Measurements from ENCODE around the gene CLCF1.

Gene CLCF1

DNA sequence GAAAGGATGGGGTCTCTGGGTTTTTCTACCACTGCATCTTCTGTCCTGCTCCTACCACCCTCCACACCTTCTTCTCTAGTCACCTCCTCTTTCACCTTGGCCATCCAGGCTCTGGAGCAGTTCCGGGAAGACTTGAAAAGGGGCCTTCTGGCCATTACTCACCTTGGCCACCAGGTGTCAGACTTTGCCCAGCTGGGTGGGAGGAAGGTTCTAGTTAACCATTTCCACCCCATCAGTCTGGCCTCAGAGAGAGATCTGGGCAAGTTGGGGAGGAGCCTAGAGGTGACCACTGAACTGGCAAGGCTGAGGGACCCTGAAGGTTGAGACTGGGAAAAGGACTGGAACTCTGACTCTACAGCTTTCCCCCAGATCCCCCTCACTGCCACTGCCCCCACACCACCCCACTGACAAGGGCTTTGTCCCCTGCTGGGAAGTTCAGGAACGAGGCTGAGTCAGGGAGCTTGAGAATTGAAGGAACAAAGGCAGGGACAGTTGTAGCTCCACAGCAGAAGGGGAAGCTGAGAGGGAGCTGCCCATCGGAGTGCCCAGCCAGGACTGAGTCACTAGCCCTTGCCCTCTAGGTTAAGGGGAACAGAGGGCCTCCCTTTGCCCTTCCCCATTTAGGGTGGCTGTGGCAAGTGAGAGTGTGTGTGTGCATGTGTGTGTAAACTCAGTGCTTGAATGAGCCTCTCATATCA, 16.4 kb downstream of the CLCF1 start:
- DNase-seq (ENCODE audit: low spot score) = peak; percentile 81
- TF ChIP-seq CTCF (IDR thresholded peaks at IDR 0.05; ENCODE audit: extremely low read depth, insufficient read depth, missing control alignments) = peak; percentile 90
- in situ Hi-C loops (cut with MboI; ENCODE audit: low pct_unique_long_range_greater_than_20kb, low sequenced_read_pairs, unreplicated experiment) = no loop called here

- in situ Hi-C loops (cut with MboI; ENCODE audit: low pct_unique_long_range_greater_than_20kb, low sequenced_read_pairs, unreplicated experiment) = no loop called here
- TF ChIP-seq CTCF (IDR thresholded peaks at IDR 0.05; ENCODE audit: extremely low read depth, insufficient read depth, missing control alignments) = no peak
- DNase-seq (ENCODE audit: low spot score) = no peak
Observed at GRCh38 chr11:67356387-67356863, 17.0 kb downstream of the CLCF1 start.

DNA sequence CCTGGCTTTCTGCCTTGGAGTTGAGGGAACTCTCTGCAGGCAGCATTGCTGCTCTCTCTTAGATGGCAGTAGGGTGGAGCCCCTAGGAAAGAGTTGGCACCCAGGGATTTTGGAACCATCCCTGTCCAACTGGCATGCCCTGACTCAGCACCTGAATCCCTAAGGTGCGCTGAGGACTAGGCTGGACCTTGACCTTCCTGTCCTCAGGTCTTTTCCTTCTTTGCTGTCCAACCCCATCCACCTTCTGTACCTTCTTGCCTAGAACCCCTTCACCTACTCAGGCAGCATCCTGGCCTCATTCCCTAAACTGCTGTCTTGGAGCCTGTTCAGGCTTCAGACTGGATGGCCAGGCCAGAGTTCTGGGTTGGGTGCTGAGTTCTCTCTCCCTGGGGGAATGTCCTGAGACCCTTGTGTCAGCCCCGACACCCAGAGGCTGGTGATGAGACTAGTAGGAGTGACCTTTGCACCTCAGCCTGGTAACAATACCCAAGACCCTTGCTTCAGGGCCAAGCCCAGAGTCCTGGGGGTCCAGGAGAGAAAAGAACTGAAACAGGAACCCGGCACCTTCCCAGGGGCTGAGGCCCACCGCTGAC, 17.5 kb downstream of the CLCF1 start:
- no peak for TF ChIP-seq CTCF (IDR thresholded peaks at IDR 0.05; ENCODE audit: extremely low read depth, insufficient read depth, missing control alignments)
- in situ Hi-C loops (cut with MboI; ENCODE audit: low pct_unique_long_range_greater_than_20kb, low sequenced_read_pairs, unreplicated experiment) = no loop called here
- DNase-seq (ENCODE audit: low spot score) = no peak

DNA sequence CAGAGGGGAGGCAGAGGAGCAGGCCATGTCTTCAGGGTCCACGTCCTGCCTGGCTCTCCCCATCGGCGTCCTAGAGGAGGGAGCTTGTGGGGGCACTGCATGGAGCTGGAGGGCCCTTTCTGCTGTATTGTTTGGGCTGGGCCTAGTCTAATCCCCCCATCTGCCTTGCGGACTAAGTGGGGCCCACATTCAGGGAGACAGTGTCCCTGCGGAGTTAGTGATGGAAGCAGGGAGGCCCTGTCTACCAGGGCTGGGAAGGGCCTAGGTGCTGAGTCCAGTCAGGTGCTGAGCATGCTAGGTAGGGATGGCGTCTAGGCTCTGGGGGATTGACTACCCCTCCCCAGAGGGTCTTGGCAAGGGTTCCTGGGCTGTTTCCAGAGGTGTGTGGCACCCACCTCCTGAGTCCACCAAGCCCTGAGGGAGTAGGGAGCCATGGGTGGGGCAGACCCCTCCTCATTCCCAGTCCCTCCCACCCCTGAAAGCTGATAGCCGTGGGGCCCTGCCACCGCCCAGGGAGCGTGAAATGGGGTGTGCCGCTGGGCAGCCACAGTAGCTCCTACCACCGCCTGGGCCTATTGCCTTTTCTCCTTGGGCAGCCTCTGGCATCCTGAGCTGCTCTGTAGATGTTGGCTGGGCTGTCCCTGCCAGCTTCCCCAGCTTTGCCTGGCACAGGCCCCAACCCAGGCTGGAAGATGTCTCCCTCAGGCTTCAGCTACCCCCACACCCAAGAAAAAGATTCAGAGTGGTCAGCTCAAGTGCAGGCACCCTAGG, 18.2 kb downstream of the CLCF1 start:
- DNase-seq (ENCODE audit: low spot score) = no peak
- in situ Hi-C loops (cut with MboI; ENCODE audit: low pct_unique_long_range_greater_than_20kb, low sequenced_read_pairs, unreplicated experiment) = no loop called here
- TF ChIP-seq CTCF (IDR thresholded peaks at IDR 0.05; ENCODE audit: extremely low read depth, insufficient read depth, missing control alignments) = no peak

GRCh38 chr11:67354075-67355022, 19.0 kb downstream of the CLCF1 start:
- no peak for TF ChIP-seq CTCF (IDR thresholded peaks at IDR 0.05; ENCODE audit: extremely low read depth, insufficient read depth, missing control alignments)
- in situ Hi-C loops (cut with MboI; ENCODE audit: low pct_unique_long_range_greater_than_20kb, low sequenced_read_pairs, unreplicated experiment) = no loop called here
- DNase-seq (ENCODE audit: low spot score) = peak; percentile 38

Measured in GM13977 (cell line).